GM19351 (cell line): Measurements from ENCODE around the gene PRTN3.
"Not testable (repeated sequence)": the region's sequence is repeated elsewhere in the genome, so short reads cannot be mapped to it uniquely, and the experiment has no call there.

ENCODE experiments used
- ATAC-seq: cut with Tn5 transposase; IDR thresholded peaks from one replicate; pipeline ENCODE4 v1.9.1; 2021; ENCODE audit warnings: mild to moderate bottlenecking, moderate library complexity; ENCODE audit not compliant: unreplicated experiment

The PRTN3 gene

DNA sequence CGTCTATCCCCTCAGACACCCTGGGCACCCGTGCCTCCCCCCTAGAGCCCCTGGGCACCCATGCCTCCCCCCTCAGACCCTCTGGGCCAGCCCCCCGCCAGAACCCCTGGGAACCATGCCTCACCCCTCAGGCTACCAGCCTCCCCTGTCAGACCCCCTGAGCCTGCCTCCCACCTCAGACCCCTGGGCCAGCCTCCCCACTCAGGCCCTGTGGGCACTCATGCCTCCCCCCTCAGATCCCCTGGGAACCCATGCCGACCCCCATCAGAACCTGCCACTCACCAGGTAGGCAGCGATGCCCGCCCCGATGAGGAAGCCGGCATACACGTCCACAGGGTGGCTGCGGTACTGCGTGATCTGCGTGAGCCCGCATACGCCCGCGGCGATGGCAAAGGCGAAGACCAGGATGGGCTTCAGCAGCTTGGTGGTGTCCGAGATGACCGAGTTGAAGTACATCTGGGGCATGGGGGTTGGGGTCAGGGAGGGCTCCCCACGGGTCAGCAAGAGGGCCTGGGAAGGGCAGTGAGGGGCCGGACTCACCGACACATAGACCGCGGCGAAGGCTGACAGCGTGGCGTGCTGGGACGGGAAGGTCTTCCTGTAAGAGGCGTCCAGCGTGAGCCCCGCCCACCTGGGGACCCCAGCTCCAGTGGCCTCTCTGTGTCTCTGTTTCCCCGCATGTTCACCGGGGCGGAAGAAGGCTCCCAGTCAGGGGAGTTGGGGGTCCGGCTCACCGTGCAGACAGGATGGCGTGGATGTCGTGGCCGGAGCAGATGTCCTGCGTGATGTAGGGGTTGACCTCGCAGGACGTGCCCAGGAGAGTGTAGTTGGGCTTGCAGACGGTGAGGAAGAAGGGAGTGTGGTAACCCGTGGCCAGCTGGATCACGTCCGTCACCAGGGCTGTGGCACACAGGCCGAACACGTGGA, 26.4 kb upstream of the PRTN3 start:
- no peak for ATAC-seq

DNA sequence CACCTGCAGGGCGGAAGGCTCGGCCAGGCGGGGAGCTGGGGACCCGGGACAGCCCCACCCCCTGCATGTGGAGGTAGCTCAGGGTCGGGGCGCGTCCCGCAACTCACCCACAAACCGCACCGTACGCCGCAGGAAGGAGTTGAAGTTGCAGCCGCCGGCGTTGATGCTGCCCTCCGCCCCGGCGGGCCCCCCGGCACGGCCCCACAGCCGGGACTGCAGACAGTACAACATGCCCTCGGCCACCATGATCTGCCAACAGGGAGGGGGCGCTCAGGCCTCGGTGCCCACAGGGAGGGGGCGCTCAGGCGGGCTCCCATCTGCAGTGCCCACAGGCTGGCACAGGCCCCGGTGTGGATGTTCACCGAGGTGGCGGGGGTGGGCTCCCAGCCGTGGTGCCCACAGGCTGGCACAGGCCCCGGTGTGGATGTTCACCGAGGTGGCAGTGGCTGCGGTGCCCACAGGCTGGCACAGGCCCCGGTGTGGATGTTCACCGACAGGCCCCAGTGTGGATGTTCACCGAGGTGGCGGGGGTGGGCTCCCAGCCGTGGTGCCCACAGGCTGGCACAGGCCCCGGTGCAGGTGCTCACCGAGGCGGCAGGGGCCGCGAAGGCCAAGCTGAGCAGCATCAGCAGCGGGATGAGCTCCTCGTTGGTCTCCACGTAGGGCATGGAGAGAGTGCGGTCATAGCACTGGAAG, 25.6 kb upstream of the PRTN3 start:
- ATAC-seq = no peak

DNA sequence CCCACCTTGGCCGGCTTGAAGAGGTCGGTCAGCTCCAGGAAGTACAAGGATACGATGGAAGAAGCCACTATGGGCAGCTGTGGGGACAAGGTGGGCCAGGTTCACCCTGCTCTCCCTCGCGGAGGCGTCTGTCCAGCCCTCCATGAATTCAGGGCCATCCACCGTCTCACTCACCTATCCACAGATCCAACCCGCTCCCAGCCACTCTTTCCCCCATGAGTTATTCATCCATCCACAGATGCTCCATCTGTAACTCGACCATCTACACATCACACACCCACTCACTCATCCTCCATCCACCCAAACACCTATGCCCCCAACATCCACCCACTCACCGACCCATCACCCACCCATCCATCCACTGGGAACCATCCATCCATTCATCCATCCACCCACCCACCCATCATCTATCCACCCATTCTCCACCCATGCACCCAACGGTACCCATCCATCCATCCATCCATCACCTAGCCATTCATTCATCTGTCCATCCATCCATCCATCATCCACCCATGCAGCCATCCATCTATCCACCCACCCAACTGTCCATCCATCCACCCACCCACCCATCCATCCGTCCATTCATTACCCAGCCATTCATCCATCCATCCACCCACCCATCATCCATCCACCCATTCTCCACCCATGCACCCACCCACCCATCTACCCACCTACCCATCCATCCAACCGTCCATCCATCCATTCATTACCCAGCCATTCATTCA, 24.9 kb upstream of the PRTN3 start:
- ATAC-seq = no peak

DNA sequence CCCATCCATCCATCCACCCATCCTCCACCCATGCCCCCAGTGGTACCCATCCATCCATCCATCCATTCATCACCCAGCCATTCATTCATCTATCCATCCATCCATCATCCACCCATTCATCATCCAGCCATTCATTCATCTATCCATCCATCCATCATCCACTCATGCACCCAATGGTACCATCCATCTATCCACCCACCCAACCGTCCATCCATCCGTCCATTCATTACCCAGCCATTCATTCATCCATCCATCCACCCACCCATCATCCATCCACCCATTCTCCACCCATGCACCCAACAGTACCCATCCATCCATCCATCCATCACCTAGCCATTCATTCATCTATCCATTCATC, 24.3 kb upstream of the PRTN3 start:
- ATAC-seq = no peak

DNA sequence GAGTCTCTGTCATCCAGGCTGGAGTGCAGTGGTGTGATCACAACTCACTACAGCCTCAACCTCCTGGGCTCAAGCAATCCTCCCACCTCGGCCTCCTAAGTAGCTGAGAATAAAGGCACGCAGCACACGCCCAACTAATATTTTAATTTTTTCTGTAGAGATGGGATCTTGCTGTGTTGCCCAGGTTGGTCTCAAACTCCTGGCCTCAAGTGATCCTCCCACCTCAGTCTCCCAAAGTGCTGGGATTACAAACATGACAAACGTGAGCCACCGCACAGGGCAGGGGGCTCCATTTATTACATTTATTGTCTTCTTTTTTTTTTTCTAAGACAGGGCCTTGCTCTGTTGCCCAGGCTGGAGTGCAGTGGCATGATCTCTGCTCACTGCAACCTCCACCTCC, 20.6 kb upstream of the PRTN3 start:
- ATAC-seq = not testable (repeated sequence)

DNA sequence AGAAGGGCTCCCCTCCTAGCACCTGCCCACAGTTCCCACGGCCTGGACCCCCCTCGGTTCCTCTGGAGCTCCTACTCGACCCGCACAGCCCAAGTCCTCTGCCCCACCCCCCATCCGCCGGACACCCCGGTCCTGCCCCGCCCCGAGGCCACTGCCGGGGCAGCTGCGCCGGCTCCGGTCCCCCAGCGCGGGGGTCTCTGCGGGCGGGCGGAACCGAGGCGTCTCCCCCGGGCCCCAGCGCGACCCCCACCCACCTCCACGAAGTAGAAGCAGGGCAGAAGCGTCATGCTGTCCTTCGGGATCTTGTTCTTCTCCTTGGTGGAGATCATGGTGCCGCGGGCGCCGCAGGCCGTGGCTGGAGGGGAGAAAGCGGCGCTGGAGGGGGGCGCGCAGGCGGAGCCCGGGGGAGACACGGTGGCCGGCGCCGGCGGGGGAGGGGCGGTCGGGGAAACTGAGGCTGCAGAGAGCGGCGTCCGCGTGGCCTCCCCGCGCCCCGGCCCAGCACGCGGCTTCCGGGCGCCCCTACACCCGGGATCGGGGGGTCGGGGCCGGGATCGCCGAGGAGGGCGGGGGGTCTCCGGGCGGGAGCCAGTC, 19.5 kb upstream of the PRTN3 start:
- no peak for ATAC-seq

DNA sequence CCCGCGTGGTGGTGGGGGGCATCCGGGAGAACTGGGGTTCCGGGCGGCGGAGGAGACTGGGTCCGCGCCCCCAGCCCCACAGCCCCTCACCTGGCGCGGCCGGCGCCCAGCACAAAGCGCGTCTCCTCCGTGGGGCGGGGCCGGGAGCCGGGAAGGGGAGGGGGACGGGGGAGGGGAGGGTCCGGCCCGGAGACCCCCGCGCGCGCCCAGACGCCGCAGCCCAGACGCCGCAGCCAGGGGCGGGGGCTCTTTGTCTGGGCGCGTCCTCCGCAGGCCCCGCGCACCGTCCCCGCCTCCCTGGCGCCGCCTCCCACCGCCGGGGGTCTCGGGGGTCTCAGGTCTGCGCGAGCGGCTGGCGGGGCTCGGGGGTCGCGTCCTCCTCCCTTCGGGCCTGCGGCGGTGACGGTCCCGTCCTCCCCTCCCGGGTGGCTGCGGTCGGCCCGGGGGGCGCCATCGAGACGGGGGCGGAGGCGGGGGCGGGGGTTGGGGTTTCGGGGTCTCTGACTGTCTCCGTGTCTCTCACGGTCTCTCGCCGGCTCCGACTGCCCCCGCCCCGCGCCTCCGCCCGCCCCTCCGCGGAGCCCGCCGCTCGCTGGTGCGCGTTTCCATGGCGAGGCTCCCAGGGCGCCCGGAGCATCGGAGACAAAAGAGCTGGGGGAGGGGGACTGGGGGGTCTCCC, 18.8 kb upstream of the PRTN3 start, which contains the start of gene PLPPR3:
PLPPR3 (minus strand) TSS at position 131 of the 679 bp plus-strand sequence. CDS start 396 bp downstream, outside the sequence.
- ATAC-seq = no peak

DNA sequence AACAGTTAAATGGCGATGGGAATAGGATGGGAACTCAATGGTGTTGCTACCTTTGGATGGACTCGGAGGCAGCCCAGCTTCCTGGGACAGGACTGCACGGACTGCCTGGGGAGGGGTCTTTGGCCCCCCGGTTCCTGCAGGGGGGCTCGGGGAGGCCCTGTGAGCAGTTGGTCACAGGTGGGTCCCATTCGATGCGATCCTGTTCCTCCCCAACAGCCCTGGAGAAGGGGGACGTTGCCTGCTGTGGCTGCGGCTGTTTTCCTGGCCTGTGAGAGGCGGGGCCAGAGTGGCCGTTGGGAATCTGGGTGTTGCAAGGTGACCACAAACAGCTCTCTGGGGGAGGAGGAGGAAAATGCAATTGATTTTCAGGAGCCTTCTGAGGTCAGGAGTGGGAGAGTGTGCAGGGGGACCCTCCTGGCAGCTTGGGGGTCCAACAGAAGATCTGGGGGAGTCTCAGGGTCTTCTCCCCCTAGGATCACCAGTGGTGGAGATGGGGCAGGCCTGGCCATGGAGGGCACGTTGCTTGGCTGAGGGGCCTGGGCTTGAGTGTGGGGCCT, 17.2 kb upstream of the PRTN3 start:
- no peak for ATAC-seq

DNA sequence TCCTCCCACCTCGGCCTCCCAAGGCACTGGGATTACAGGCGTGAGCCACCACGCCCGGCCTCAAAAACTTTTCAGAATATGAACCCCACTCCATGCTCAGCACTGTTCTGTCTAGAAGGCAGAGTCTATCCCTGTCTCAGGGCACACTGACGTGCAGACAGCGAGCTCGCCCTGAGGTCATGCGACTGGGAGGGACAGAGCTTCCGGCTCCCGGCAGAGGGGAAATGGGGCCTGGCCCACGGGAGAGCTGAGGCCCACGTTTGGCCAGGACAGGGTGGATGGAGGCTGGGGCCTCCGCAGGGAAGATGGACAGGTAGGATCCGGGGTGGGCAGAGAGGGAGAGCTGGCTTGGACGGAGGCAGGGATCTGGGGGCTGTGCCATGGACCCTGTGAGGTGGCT, 15.9 kb upstream of the PRTN3 start:
- ATAC-seq = no peak

DNA sequence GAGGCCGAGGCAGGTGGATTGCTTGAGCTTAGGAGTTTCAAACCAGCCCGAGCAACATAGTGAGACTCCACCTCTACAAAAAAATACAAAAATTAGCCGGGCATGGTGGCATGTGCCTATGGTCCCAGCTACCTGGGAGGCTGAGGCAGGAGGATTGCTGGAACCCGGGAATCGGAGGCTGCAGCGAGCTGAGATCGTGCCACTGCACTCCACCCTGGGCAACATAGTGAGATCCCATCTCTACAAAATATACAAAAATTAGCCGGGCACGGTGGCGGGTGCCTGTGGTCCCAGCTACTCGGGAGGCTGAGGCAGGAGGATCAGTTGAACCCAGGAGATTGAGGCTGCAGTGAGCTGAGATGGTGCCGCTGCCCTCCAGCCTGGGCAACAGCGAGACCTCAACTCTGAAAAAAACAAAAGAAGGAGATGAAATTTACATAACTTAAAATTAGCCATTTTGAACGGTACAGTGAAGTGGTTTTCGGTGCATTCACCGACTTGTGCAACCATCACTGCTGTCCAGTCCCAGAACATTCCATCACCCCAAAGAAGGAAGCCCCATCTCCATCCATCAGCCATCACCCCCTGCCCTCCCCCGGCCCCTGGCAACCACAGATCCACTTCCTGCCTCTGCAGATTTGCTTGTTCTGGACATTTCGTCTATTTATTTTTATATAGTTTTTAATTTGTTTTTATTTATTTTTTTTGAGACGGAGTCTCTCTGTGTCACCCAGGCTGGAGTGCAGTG, 14.7 kb upstream of the PRTN3 start:
- no peak for ATAC-seq

DNA sequence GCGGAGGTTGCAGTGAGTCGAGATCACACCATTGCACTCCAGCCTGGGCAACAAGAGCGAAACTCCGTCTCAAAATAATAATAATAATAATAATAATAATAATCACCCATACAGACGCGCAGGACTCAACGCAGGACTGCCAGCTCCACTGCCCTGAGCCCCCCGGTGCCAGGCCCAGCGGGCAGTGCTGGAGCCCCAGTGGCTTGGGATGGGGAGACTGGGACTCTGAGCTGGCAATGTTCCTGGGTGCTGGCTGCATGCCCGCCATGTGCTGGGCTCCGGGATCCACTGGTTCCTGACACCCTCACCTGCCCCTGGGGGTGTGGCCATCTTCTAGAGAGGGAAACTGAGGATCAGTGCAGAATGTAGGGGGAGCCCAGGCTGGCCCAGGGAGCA, 13.5 kb upstream of the PRTN3 start:
- ATAC-seq = no peak

DNA sequence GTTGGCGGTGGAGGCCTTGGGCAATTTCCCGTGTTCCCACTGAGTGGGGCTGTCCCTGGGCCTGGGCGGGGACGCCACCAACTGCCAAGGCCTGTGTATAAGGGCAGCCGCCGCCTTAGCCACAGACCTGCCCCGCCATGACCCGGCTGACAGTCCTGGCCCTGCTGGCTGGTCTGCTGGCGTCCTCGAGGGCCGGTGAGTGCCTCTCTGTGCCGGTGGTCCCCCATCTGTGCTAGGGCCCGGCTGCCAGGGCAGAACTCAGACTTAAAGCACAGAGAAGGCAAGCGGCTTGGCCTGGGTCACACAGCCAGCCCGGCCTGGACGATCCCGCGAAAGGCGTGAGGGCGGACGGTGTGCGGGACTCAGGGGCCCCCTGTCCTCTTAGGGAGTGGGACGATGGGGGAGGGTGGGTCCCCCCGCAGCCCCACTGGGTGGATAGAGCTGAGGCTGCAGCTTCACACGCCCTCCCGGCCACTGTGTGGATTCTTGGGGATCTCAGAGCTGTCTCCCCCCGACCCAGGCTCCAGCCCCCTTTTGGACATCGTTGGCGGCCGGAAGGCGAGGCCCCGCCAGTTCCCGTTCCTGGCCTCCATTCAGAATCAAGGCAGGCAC, 13.0 kb upstream of the PRTN3 start, which contains the start of gene AZU1:
AZU1 (plus strand) TSS at position 128 of the 612 bp plus-strand sequence; CDS start at position 138, 10 bp downstream.
- no peak for ATAC-seq

DNA sequence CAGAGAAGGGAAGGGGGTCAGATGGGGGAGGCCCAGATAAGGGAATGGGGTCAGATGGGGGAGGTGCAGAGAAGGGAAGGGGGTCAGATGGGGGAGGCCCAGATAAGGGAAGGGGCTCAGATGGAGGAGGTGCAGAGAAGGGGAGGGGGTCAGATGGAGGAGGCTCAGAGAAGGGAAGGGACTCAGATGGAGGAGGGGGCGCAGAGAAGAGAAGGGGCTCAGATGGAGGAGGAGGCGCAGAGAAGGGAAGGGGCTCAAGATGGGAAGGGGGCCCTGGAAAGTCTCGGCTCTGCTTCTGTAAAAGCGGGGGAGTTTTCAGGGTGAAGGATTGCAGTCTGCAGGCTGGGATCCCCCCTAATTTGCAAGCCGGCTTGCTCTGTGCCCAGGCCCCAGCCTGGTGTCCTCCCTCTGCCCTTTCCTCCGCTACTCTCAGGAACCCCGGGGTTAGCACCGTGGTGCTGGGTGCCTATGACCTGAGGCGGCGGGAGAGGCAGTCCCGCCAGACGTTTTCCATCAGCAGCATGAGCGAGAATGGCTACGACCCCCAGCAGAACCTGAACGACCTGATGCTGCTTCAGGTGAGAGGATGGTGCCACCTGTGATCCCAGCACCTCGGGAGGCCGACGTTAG, 11.6 kb upstream of the PRTN3 start:
- no peak for ATAC-seq

DNA sequence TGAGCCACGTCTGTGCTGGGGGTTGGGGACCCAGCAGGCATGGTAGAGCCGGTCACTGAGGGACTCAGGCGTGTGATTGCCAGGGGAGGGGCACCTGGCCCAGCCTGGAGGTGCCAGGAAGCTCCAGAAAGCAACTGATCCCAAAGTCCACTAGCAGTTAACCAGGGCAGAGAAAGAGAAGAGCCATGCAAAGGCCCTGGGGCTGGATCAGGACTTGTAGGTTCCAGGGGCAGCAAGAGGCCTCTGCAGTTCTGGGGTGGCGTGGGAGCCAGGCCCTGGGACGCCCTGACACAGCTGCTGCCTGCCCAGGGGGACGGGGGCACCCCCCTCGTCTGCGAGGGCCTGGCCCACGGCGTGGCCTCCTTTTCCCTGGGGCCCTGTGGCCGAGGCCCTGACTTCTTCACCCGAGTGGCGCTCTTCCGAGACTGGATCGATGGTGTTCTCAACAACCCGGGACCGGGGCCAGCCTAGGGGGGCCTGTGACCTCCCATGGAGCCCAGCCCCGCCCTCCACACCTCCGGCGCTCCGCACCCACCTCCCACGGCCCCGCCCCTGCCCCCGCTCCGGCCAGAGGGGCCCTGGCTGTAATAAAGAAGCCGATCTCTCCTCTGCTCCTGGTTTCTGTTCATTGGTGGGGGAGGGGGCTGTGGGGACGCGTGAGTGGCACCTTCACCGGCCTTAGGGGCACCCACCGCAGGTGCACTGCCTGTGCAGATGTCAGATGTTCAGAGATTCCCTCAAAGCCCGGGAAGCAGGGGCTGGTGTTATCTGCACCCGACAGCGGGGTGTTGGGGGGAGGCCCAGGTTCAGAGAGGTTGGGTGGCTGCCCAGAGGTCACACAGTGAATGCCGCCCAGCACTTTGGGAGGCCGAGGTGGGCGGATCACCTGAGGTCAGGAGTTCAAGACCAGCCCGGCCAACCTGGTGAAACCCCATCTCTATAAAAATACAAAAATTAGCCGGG, 9.1 kb upstream of the PRTN3 start:
- ATAC-seq = no peak

DNA sequence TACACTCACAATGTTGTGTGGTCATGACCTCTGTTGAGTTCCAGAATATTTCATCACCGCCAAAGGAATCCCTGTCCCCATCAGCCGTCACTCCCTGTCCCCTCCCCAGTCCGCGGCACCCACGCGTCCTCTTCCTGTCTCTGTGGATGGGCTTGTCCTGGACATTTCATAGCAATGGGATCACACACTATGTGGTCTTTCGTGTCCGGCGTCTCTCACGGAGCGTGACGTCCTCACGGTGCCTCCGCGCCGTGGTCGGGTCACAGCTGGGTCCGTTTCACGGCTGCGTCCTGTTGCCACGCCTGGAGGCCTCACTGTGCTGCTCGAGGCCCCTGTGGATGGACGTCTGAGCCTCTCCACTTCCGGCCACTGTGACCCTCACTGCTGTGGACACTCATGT, 6.6 kb upstream of the PRTN3 start:
- no peak for ATAC-seq

DNA sequence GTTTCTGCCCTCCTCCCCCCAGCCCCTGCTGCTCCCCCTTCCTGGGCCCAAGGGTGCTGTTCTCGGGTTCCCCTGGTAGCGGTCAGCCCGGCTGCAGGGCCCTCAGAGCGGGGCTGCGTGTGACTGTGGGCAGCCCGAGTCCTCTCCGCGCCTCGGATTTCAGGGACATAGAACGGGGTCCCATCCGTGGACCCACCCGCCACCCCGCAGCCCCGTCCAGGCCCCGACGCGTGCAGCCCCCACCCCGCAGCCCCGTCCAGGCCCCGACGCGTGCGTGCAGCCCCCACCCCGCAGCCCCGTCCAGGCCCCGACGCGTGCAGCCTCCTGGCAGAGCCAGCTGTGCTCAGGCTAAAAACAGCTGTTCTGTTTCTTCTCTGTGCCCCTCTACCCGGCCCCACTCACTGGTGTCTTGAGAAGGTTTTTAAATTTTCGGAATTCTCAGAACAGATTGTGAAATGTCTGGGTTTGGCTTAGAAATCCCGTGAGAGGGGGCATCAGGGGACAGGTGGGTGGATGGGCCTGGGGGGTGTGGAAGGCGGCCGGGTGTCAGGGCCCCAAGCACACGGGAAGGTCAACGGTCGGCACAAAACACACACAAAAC, 5.5 kb upstream of the PRTN3 start:
- ATAC-seq = no peak

DNA sequence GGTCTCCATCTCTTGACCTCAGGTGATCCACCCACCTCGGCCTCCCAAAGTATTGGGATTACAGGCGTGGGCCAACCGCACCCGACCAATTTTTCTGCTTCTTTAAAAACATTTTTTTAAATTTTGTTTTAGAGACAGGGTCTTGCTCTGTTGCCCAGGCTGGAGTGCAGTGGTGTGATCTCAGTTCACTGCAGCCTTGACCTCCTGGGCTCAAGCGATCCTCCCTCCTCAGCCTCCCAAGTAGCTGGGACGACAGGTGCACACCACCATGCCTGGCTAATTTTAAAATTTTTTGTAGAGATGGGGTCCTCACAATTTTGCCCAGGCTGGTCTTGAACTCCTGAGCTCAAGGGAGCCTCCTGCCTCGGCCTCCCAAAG, 2.0 kb downstream of the PRTN3 start:
- not testable (repeated sequence) for ATAC-seq
